Cerebellar nuclear complex (tissue), 1 donor: ENCODE data around the gene CAPN13.

Source experiments
- DNase-seq, 2 experiments: peaks; one replicate each; lab custom pipeline; 2025; lab: John Stamatoyannopoulos, UW

Gene CAPN13

DNA sequence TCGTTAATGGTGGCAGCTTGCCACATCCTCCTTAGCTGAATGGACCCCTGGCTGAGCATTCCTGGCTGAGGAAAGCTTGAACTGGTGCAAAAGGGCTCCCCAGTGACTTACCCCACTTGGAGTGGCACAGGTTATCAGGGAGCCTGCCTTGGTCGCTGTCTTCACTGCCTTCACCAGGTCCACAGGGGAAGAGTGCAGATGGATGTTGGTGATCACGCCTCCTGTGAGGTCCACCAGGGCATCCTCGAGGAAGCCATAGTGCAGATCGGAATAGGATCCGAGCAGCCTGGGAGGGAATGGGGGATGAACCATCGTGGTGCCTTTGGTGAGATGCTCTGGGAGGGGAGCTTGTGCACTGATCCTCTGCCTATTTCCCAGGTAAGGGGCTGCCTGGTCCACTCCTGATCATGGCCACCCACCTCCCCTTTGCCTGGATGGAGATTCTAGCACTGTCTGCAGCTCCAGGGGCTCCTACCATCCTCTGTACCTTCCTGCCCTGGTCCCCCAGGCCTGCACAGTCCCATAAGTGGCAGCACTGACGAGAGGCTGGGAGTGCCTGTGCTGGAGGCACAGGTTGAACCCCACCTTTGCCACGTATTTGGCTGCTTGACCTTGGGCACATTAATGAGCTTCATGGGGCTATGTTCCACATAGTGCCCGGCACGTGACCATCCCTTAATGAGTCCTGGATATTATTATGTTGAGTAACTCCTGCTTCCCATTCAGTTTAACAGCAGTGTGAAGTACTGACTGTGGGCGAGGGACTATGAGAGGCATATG is 43.0 kb downstream of the CAPN13 start:
- no peak for DNase-seq

DNA sequence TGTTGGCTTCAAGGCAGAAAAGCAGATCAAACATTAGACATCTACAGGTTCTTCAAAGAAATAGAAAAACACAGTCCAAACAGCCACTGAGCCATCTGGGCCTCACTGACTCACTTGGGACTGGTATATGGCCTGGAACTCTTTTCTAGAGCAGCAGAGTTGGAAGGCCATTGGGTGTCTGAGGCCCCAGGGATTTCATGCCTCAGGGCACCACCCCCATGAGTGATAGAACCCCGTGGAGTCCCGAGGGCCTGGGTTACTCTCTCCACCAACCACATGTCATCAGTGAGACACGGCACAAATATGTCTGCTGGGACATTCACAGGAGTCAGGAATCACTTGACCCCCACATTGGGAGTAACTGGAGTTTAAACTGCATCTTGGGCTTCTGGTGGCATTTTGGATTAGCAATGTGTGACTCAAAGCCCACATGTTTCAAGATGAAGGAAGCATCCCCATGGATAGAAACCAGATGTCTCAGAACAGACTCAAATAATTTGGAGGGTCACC is 44.0 kb downstream of the CAPN13 start:
- DNase-seq: no peak

DNA sequence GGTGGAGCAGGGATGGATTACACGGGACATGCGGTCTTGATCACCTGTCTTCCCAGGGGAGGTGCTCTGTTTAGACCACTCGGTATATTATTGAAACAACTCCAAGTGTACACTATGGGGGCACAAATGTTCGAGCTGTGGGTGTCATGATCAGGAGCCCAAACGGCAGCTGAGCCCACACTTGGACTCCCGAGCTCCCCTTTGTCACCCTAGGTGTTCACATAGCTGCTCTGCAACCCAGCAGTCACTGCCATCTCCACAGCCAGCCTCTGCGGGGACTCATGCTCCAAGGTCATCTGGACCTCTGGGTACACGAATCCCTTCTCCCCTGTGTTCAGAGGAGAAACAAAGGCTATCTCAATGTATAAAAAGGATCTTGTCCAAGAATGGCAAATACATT is 46.0 kb downstream of the CAPN13 start:
- DNase-seq: no peak

DNA sequence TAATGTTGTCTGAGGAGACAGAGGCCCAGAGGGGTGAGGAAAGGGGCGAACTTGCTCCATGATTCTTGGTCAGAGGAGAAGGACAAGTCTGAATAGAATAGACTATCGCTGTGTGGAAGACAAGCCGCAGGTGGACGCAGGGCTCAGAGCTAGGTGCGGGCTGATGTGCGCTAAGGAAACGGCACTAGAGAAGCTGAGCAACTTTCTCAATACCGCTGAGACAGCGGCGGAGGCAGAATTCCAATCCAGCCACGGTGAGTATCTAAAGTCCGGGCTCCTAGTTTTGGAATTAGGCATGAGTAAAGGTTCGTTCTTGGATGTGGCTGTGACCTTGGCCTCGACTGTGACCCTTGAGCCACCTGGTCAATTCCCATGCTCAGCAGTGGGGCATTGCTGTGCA is 47.8 kb downstream of the CAPN13 start:
- no peak for DNase-seq

DNA sequence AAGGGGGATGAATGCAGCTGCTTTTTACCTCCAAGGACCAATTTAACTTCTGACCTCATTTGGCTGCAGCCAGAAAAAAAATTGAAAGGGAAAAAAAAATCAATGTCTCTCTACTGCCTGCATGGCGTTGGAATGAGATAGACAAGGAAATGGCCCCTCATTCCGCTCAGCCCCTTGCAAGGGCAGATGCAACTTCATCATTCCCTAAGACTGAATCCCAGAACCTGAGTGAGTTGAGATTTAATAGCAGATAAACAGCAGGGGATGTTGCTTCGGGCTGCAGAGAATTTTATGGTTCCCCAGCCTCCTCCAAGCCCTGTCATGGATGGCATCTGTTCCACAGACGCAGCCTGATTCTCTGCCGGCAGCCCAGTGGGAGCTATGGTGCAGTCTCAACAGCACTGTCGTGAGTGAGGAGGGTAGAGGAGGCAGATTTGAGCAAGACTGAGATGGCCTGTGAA is 49.0 kb downstream of the CAPN13 start:
- no peak for DNase-seq

DNA sequence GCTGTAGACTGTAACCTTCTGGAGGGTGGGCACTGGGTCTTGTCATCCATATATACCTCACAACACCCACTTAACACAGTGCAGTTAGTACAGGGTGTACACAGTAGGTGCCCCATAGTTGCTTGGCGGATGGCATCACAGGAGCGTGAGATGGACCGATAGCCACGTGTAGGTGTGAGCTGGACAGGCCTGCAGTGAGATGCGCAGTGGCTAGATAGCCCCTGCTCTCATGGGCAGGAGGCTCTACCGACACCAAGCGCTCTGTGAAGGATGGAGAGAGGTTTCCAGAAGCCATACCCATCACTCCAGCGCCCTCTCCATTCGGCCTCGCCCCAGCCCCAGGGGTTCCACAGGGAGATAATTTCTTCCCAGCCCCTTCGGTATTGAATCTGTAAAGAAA is 49.5 kb downstream of the CAPN13 start:
- no peak for DNase-seq

DNA sequence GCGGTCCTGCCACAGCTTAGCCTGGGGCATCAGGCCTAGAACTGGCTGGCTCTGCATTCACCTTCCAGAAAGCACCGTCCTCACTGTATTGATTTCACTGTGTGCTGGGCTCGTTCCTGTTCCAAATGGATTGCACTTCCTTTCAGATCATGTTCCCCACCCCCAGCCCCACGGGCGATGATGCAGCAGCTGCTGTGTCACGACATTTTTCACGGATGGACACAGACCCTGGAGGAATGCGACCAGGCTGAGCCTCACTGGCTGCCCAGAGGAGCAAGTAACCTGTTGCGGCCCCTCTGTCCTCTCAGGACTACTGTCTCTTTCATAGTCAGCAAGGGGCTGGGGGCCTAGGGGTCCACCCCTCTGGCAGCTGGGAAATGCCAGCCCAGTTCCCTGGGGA is 50.3 kb downstream of the CAPN13 start:
- DNase-seq: no peak

DNA sequence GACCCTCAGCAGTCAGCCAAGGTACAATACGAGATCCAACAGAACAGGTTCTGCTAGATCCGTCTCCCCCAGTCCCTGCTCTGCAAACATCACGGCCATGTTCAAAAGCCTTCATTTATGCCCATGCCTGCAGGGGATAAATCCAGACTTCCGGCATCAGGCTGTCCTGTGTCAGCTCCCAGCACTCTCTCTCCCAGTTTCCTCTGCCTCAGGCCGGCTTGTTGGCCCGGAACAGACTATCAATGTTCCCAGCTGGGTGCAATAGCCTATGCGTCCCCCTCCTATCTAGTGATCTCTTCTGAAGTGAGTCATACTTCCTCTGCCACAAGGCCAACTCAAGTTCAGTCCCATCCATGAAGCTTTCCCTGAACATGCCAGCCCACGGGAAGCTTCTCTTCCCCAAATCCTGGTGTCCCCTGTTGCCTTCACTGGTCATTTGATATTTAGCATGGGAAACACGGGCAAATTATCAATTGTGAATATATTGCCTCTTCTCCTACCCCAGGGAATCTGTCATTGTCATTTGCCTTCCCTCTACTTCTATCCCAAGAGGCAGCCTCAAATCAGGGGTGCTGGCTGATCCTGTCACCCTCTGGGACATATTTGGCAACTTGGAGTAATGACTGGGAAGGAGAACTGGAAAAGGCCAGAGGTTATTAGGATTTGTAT is 51.1 kb downstream of the CAPN13 start:
- DNase-seq: no peak

DNA sequence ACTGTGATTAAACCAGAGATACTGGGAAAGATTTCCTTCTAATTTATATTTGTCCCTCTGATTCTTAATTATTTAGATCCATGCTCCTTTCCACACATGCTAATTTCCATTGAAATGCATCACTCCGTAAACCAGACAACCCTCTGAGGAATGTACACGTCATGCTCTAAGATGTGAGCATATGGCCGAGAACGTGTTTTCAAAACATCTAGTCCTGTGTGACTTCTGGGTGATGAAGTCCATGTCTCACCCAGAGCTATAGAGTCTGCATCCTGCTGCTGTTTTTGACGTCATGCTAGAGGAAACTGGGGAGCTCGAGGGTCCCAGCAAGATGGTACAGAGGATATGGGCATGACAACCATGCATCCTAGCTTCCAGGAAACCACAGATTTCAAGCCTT is 53.6 kb downstream of the CAPN13 start:
- no peak for DNase-seq

DNA sequence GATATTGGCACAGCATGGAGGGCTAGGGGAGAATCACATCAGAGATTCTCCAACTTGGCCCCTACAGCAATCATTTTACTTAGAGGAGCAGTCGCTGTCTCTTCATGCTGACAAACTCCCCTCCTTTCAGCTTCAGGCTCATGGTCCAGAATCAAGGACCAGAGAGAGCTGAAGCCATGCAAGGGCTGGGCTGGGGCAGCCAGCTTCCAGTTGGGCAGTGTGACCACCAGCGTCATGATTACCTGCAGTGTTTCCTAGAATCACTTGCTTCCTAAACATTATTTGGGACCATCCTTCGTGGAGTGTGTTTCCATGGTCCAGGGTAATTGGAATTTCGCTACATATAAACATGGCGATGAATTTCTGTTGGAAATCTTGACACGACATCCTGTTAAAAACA is 54.4 kb downstream of the CAPN13 start:
- DNase-seq: no peak

DNA sequence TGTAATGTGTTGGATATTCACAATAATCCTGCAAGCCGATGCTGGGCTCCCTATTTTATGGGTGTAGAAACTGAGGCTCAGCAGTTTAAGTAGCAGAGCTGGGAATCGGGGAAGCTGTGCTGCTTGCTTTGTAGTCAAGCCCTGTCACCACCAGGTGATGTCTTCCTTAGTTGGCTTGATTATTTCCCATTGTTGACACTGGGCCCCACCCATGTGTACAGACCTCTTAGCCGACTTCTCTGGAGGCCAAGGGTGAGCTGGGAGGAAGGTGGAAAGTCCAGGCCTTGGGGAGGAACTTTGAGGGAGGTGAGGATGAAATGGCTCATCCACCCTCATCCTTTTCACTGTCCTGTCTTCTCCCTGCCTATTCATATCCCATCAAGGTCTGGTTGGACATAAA is 60.0 kb downstream of the CAPN13 start:
- DNase-seq: no peak

DNA sequence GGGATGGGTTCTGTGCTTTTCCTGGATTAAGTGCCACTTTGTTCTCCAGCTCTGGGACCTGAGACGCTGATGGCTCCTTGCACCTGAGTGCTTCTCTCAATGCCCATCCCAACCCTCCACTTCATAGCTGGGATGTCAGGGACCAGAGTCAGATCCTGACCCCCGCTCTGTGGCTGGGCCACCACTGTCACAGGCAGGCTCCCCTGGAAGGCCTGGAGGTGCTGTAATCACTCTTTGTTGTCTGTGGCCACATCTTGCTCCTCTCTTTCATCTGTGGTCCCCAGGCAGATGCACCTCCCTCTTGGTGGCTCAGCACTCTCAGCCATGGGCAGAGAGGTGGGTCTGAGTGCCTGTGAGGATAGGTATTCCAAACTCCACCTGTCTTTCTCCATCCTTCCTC is 62.4 kb downstream of the CAPN13 start:
- DNase-seq: no peak

DNA sequence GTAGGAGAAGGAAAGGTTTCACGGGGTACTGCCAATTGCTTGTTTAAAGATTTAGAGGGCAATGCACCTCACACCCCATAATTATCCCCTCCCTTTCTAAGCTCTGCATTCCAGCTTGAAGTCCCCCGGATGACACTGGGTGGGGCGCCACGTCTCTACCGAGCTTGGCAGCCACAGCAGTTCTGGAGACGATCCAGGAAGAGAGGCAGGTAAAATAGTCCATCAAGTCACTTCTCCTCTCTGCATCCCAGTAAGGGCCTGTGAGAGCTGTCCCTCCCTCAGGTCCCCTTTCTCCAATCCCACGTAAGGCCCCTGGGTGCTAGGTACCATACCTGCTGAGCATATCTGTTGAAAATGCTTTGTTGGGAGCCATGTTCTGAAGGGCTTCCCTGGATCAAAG is 65.7 kb downstream of the CAPN13 start:
- no peak for DNase-seq

DNA sequence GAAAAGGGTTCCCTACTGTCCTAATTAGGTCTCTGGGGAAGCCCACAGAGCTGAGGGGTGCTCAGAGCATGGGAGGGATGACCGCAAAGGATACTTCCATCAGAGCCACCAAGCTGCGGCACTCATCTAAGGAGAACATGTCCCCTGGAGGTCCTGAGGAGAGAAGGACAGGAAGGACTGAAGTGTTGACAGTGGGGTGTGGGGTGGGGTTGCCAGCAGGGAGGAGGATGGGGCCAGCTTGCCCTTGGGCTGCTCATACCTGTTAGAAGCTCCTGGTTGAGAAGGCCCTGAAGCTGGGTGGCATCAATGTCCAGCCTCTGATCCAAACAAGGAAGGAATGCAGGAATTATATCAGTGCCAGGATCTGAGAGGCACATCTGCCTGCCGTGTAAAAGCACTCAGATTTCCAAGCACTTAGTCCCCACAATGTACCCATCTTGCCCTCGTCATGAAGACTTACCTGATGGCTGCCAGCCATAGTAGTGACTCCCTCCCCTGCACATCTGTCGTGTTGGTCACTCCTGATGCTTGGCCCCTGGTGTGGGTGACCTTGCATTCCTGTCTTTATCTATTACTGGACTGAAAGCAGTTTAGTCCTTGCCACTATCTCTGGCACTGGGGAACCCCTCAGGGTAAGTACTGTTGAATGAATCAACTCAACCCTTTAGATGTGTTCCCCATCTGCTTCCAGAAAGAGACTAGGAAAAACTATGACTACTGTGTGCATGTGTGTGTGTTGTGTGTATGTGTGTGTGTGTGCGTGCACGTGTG is 68.9 kb downstream of the CAPN13 start:
- no peak for DNase-seq

DNA sequence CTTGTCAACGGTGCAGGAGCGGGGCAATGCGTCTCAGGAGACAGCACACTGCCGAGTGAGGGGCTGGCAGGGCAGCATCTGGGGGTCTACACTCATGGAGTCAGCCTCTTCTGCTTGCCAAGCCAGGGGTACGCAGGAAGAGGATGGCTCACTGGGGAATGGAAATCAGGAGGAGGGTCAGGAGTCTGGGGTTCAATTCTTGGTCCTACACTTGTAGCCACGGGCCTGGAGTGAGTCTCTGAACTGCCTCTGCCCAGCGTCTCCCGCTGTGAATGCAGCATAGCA is 70.0 kb downstream of the CAPN13 start:
- DNase-seq: no peak

DNA sequence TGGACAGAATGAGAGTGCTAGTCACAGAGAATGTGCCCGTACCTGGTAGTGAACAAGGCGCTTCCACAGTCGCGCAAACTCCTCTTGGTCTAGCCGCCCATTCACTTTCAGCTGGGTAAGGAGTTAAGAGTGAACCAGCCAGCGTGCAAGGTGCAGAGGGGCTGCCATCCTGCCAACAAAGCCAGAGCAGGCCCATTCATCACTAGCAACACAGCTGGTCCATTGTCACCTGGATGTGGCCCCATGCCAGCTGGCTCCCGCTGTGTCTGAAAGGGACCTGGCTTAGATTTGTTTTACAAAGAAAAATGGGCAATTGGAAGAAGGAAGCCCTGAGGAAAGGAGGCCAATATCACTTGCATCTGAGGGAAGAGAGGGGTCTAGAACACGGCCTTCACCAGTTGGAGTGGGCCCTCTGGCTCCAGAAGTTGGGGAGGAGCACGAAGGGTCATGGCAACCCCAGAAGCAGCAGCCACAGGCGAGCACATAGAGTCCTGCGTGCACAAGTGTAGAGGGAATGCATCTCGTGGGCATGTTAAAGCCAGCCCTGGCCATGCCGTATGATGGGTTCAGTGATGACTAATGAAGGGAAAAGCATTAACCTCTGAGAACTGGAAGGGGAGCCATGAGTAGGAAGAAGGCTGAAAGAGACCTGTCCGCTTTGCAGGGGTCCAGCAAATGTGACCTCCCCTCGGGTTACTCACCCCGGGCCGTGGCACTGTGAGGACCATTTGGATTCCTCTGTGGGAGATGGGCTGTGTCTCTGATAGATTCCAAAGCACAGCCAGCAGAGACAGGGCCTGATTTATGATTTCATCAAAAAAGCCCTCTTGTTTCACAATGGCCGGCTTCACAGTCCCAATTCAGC is 70.6 kb downstream of the CAPN13 start:
- no peak for DNase-seq

DNA sequence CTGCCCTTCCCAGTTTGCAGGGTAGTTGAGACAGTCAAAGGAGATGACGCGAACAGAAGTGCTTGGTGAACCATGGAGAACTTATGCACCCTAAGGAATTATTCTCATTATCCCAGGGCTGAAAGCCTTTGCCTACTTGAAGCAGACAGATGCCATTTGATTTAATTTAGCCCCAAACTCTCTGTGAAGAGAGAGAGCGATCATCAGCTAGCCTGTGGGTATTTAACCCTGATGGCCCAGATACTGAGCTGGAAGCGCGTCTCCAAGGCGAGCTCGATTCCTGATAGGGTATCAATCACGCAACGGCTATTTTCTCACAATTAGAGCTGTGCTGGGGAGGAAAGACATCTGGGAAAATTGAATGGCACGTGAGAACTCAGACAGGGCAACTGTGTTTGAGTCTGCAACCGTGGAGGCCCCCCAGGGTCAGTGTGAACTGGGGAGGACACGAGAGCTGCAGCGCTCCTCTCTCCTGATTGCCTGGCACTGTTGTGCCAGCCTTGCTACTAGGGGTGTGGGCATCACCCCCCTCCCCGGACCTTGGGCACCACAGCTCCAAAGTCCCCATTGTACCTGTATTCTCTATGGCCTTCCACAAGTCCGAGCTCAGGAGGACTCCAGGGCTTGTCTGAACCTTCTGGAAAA is 73.2 kb downstream of the CAPN13 start:
- no peak for DNase-seq

DNA sequence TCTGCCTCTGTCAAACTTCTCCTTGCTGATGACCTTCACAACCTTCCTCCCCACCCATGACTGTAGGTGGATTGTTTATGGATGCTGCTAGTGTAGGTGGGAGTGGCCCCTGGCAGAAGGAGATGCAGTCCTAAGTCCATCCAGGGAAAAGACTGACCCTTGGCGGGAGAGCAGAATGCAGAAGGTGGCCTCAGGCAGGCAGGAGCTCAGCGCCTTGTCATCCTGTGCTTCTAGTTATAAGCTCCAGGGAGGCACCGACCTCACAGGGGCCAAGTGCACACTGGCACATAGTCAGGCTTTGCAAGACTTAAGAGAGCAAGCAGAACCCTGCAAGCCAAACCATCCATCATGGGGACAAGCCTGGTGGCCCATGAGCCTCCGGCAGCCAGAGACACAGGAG is 74.4 kb downstream of the CAPN13 start:
- DNase-seq: no peak

DNA sequence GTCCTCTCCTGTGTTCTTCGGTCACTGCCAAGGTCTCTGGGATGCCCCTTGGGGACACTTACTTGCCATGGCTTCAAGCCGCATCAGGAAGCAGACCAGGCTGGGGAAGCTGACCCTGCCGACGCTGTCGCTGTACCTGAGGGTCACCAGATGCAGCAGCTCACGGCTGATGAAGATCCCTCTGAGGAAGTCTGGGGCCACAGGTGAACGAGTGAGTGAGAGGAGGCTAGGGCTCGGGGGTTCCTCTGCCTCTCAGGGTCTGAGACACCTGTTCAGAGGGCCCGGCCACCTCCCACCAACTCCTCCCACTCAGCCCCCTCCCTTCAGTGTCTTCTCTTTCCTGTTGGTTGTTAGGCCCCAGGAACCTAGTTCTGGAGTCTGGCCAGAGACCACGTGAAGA is 74.9 kb downstream of the CAPN13 start:
- no peak for DNase-seq

DNA sequence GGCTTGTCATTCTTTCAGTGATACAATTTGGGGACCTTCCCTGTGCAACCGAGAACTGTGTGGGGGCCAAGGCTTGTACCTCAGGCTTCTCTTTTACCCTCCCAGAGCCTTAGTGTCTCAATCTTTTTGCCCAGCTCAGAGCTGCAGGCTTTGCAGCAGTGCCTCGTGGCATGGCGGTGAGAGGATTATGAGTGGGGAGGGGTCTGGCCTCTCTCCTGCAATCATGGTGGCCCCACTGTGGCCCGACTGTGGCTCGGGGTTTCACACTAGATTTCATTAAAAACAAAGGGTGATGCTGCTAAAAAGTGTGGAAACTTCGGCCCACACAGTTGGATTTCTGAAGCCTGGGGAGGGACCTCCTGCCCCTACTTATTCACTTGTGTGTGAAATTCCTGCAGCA is 75.5 kb downstream of the CAPN13 start:
- DNase-seq: no peak
